Measurements from ENCODE around the gene ASL.

DNA sequence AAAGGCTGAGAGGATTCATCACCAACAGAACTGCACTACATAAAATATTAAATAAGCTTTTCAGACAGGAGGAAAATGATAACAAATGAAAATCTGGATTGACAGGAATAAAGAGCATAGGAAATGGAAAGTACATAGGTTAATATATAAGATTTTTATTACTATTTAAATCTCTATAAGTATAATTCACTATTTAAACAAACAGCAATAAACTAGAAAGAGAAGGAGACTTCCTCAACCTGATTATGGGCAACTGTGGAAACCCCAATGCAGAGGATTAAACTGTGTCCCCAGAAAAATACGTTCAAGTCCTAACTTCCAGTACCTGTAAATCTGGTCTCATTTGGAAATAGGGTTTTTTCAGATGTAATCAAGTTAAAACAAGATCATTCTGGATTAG, 14.8 kb upstream of the ASL start:
- no peak for TF ChIP-seq EZH2 (IDR thresholded peaks at IDR 0.05; ENCODE audit: insufficient read depth, poor library complexity, severe bottlenecking)
- no peak for TF ChIP-seq EZH2phosphoT487 (IDR thresholded peaks at IDR 0.05; ENCODE audit: insufficient read depth, low read depth)

All from GM23248 (cell line).